Measurements from ENCODE around the gene BCDIN3D. TPM values are rescaled to one million over a fixed set of nuclear protein-coding genes. Genes with fewer than 3 reads are reported as not detected.

The BCDIN3D gene
- total RNA-seq, 4 donors from 2014 or later = 2.3 to 5.2 (median 3.1) TPM

GRCh38 chr12:49794811-49795653, 47.9 kb downstream of the BCDIN3D start:
- Histone ChIP-seq H3K4me1 (no peaks in the 10 kb centered on the region), H3K36me3 (peaks cover 0 to 32% (median 0%) of the 10 kb centered on the region in 3 donors), H3K27ac (no peak overlapping the region), H3K4me3 (no peak overlapping the region), H3K9me3 (no peaks in the 10 kb centered on the region), H3K27me3 (no peaks in the 10 kb centered on the region)
- DNase-seq = no peak
- TF ChIP-seq POLR2A (IDR thresholded peaks at IDR 0.05) (no peak), CTCF (IDR thresholded peaks at IDR 0.05) (no peak)

GRCh38 chr12:49794021-49794420, 48.9 kb downstream of the BCDIN3D start:
- no peak for DNase-seq
- H3K36me3 ChIP-seq = peaks cover 0 to 23% (median 0%) of the 10 kb centered on the region in 3 donors

GRCh38 chr12:49793620-49794019, 49.3 kb downstream of the BCDIN3D start:
- TF ChIP-seq POLR2A (IDR thresholded peaks at IDR 0.05) = no peak
- TF ChIP-seq CTCF (IDR thresholded peaks at IDR 0.05) = no peak
- Histone ChIP-seq H3K27me3 (no peaks in the 10 kb centered on the region), H3K4me3 (no peak overlapping the region), H3K36me3 (peaks cover 0 to 20% (median 0%) of the 10 kb centered on the region in 3 donors), H3K27ac (no peak overlapping the region), H3K4me1 (no peaks in the 10 kb centered on the region), H3K9me3 (no peaks in the 10 kb centered on the region)
- DNase-seq = no peak

More at GRCh38 chr12:49794021-49794420, 48.9 kb downstream of the BCDIN3D start:
- Histone ChIP-seq H3K4me1 (no peaks in the 10 kb centered on the region), H3K9me3 (no peaks in the 10 kb centered on the region), H3K27me3 (no peaks in the 10 kb centered on the region), H3K4me3 (no peak overlapping the region), H3K27ac (no peak overlapping the region)
- no peak for TF ChIP-seq CTCF (IDR thresholded peaks at IDR 0.05)

- no peak for DNase-seq
- TF ChIP-seq POLR2A (IDR thresholded peaks at IDR 0.05) (no peak), CTCF (IDR thresholded peaks at IDR 0.05) (no peak)
- Histone ChIP-seq H3K27ac (no peak overlapping the region), H3K4me1 (no peaks in the 10 kb centered on the region), H3K4me3 (no peak overlapping the region), H3K36me3 (peaks cover 0 to 14% (median 0%) of the 10 kb centered on the region in 3 donors), H3K27me3 (no peaks in the 10 kb centered on the region), H3K9me3 (no peaks in the 10 kb centered on the region)
Measured at GRCh38 chr12:49792976-49793580, 49.8 kb downstream of the BCDIN3D start.

- Histone ChIP-seq H3K4me1 (no peaks in the 10 kb centered on the region), H3K9me3 (no peaks in the 10 kb centered on the region)
Measured at GRCh38 chr12:49792181-49792970, 50.5 kb downstream of the BCDIN3D start.

More at GRCh38 chr12:49792181-49792970, 50.5 kb downstream of the BCDIN3D start:
- Histone ChIP-seq H3K27me3 (no peaks in the 10 kb centered on the region), H3K36me3 (peaks cover 0 to 7% (median 0%) of the 10 kb centered on the region in 3 donors), H3K4me3 (no peak overlapping the region), H3K27ac (no peak overlapping the region)
- TF ChIP-seq POLR2A (IDR thresholded peaks at IDR 0.05) = no peak
- TF ChIP-seq CTCF (IDR thresholded peaks at IDR 0.05) = no peak
- DNase-seq = no peak

All from Peyer's patch (tissue), 4 donors.